ENCODE data around the gene VAV3. TPM values are rescaled to one million over a fixed set of nuclear protein-coding genes. Genes with fewer than 3 reads are reported as not detected.
"Not testable (repeated sequence)": the region's sequence is repeated elsewhere in the genome, so short reads cannot be mapped to it uniquely, and the experiment has no call there.

Gene VAV3
- total RNA-seq, 1 donor from 2014 or later: 0.64 TPM

DNA sequence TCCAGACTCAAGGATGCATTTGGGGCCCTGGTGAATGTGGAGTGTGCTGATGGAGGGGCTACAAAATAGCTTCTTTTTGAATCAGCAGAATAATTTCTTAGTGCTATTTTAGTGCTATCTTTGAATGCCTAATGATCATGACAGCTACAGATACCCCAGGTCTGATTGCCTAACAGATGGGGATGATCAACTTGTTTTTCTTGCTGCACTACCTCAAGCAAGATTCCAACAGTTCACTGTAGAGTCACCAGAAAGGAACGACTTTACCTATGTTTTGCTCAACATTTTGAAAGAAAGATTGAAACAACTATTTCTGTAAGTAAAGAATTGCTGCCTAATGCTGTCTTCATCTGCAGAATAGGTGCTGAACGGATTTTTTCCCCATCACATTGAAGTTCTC, 42.6 kb upstream of the VAV3 start:
- Histone ChIP-seq H3K27ac (no peak overlapping the region), H3K36me3 (no peaks in the 10 kb centered on the region), H3K4me1 (no peaks in the 10 kb centered on the region), H3K4me3 (no peak overlapping the region), H3K9me3 (no peaks in the 10 kb centered on the region), H3K27me3 (no peaks in the 10 kb centered on the region)
- TF ChIP-seq, protein P1, sequence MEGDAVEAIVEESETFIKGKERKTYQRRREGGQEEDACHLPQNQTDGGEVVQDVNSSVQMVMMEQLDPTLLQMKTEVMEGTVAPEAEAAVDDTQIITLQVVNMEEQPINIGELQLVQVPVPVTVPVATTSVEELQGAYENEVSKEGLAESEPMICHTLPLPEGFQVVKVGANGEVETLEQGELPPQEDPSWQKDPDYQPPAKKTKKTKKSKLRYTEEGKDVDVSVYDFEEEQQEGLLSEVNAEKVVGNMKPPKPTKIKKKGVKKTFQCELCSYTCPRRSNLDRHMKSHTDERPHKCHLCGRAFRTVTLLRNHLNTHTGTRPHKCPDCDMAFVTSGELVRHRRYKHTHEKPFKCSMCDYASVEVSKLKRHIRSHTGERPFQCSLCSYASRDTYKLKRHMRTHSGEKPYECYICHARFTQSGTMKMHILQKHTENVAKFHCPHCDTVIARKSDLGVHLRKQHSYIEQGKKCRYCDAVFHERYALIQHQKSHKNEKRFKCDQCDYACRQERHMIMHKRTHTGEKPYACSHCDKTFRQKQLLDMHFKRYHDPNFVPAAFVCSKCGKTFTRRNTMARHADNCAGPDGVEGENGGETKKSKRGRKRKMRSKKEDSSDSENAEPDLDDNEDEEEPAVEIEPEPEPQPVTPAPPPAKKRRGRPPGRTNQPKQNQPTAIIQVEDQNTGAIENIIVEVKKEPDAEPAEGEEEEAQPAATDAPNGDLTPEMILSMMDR (IDR thresholded peaks at IDR 0.05): no peak
- intact Hi-C loops (cut with DNase I): no loop called here
- DNase-seq (ENCODE audit: low spot score in 2 of 2): no peak

DNA sequence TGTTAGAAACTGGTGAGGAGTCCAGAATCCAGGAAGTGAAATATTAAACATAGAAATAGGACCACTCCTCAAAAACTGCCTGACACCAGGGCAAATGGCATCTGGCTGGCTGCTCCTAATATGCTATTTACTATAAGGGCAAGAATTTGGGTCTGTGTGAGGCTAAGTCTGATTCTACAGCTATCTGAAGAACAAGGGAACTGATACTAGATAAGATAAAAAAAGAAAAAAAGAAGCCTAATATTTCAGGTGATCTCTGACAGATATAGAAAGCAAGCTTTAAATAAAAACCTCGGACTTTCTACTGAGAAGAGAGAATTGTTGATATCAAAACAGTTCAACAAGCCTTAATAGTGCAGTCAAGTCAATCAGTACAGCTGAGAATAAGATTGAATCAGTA, 42.1 kb upstream of the VAV3 start:
- H3K4me3 ChIP-seq: no peak overlapping the region
- no peaks in the 10 kb centered on the region for H3K27me3 ChIP-seq
- H3K9me3 ChIP-seq: no peaks in the 10 kb centered on the region
- no peak for DNase-seq (ENCODE audit: low spot score in 2 of 2)
- no peaks in the 10 kb centered on the region for H3K36me3 ChIP-seq
- TF ChIP-seq, protein P1 (IDR thresholded peaks at IDR 0.05): no peak
- H3K4me1 ChIP-seq: no peaks in the 10 kb centered on the region
- intact Hi-C loops (cut with DNase I): no loop called here
- no peak overlapping the region for H3K27ac ChIP-seq

DNA sequence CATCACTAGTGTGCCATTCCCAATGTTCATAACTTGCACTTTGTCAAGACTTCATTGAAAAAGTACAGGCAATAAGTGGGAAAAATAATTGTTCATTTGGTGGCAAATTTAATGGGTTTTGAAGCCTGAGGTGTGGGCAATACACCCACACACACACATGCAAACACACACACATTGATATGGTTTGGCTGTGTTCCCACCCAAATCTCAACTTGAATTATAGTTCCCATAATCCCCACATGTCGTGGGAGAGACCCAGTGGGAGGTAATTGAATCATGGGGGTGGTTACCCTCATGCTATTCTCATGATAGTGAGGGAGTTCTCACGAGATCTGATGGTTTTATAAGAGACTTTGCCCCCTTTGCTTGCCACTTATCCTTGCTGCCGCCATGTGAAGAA, 39.9 kb upstream of the VAV3 start:
- H3K4me3 ChIP-seq; H3K4me1 ChIP-seq; DNase-seq (ENCODE audit: low spot score in 2 of 2); H3K27me3 ChIP-seq; intact Hi-C loops (cut with DNase I); H3K9me3 ChIP-seq; H3K27ac ChIP-seq; H3K36me3 ChIP-seq: not testable (repeated sequence)

DNA sequence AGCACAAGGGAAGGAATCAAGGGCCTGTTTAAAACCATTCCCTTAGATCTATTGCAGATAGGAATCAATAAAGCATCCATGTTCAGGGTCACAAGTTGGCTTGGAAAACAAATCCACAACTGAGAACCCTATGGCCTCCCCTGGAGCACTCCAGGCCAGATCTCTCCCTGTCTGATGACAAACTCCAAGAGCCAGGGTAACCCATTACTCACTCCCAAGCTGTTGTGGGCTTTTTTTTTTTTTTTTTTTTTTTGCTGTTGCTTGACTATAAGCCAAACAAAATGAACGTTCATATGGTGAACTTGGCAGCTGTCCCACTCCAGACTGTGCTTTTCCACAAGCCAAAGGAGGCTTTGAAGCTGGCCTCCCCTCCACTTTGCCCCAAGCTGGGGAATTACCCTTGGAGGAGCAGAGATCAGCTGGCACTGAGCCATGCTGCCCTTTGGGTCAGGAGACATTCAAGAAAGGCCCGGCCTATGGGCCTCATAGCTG, 35.7 kb upstream of the VAV3 start:
- Histone ChIP-seq H3K27ac (no peak overlapping the region), H3K4me1 (no peaks in the 10 kb centered on the region), H3K9me3 (no peaks in the 10 kb centered on the region), H3K27me3 (no peaks in the 10 kb centered on the region), H3K4me3 (no peak overlapping the region), H3K36me3 (no peaks in the 10 kb centered on the region)
- TF ChIP-seq, protein P1 (IDR thresholded peaks at IDR 0.05): no peak
- intact Hi-C loops (cut with DNase I): no loop called here
- DNase-seq (ENCODE audit: low spot score in 2 of 2): no peak

DNA sequence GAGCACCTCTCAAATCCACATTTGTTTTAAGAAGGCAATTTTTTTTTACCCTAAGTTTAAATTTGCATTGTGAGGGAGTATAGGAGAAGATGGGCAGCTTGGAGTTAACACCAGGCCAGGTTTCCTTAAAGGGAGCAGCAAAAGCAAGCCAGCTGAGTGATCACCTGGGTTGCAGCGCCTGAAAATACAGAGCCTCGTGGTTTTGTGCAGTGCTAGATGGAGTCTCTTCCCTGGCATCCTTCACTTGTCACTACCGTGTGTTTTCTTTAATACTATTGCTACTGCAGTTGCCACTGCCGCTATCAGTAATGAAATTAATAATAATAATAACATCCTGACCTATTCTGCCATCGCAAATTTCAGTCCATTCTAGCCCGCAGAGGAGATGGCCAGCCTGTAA, 35.2 kb upstream of the VAV3 start:
- no peaks in the 10 kb centered on the region for H3K9me3 ChIP-seq
- intact Hi-C loops (cut with DNase I): no loop called here
- H3K27me3 ChIP-seq: no peaks in the 10 kb centered on the region
- H3K4me1 ChIP-seq: no peaks in the 10 kb centered on the region
- no peaks in the 10 kb centered on the region for H3K36me3 ChIP-seq
- H3K4me3 ChIP-seq: no peak overlapping the region
- H3K27ac ChIP-seq: no peak overlapping the region
- TF ChIP-seq, protein P1 (IDR thresholded peaks at IDR 0.05): no peak
- DNase-seq (ENCODE audit: low spot score in 2 of 2): no peak

DNA sequence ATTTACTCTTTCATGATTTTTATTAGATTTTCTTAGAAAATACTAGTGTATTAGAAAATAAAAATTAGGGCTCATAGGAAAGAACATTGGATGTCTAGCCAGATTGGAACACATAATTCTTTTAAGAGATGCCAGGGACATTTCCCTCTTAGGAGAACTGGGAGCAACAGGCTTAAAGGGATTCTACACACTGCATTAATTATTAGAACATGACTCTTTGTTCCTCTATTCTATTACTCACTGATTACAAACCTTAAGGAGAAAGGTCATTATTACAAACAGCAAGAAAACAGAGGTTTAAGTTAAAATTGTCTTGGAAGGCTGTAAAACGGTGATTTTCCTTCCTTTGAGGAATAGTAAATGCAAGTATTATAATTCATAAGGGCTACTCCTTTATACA, 32.9 kb upstream of the VAV3 start:
- H3K27ac ChIP-seq: no peak overlapping the region
- H3K36me3 ChIP-seq: no peaks in the 10 kb centered on the region
- no peak overlapping the region for H3K4me3 ChIP-seq
- TF ChIP-seq, protein P1 (IDR thresholded peaks at IDR 0.05): no peak
- no peaks in the 10 kb centered on the region for H3K4me1 ChIP-seq
- DNase-seq (ENCODE audit: low spot score in 2 of 2): no peak
- intact Hi-C loops (cut with DNase I): no loop called here
- no peaks in the 10 kb centered on the region for H3K27me3 ChIP-seq
- no peaks in the 10 kb centered on the region for H3K9me3 ChIP-seq

Measured in ascending aorta (tissue), 2 donors.